Right lobe of liver (tissue), 4 donors: Measurements from ENCODE around the gene NOS1AP.

ENCODE experiments used
- POLR2A ChIP-seq: fragments of 450-650 bp; IDR thresholded peaks from one replicate; pipeline ENCODE4 v1.6.1; 2017; ENCODE audit warnings: antibody characterized with exemption, mild to moderate bottlenecking
- TF ChIP-seq, protein P1 (sequence below), 4 donors: fragments of 200-600 bp in 3 of 4; fragments of 450-650 bp in 1 of 4; IDR thresholded peaks; one replicate each; pipeline versions ENCODE4 v1.5.1 to v1.8.0; 2016 to 2022; ENCODE audit warnings: antibody characterized with exemption in 4 of 4, mild to moderate bottlenecking in 2 of 4
- donor health status: DM: no; HTN: no; CAD: no.
- donor health status: DM: no; HTN: no; CAD: no.
- donor health status: DM: no; HTN: yes; CAD: no.

- TF ChIP-seq, protein P1, sequence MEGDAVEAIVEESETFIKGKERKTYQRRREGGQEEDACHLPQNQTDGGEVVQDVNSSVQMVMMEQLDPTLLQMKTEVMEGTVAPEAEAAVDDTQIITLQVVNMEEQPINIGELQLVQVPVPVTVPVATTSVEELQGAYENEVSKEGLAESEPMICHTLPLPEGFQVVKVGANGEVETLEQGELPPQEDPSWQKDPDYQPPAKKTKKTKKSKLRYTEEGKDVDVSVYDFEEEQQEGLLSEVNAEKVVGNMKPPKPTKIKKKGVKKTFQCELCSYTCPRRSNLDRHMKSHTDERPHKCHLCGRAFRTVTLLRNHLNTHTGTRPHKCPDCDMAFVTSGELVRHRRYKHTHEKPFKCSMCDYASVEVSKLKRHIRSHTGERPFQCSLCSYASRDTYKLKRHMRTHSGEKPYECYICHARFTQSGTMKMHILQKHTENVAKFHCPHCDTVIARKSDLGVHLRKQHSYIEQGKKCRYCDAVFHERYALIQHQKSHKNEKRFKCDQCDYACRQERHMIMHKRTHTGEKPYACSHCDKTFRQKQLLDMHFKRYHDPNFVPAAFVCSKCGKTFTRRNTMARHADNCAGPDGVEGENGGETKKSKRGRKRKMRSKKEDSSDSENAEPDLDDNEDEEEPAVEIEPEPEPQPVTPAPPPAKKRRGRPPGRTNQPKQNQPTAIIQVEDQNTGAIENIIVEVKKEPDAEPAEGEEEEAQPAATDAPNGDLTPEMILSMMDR (IDR thresholded peaks at IDR 0.05) = no peak
- TF ChIP-seq POLR2A = no peak
Measured at GRCh38 chr1:162089748-162090147, 20.3 kb downstream of the NOS1AP start.
